ENCODE results near the gene MKNK1. TPM values are rescaled to one million over a fixed set of nuclear protein-coding genes. Genes with fewer than 3 reads are reported as not detected.

MKNK1 gene
- total RNA-seq, 4 donors from 2014 or later: 27.7 to 37.0 (median 29.3) TPM

GRCh38 chr1:46622344-46622743 lies 18.3 kb upstream of the MKNK1 start:
- no peak for DNase-seq (ENCODE audit: extremely low spot score)
- Histone ChIP-seq H3K36me3 (no peaks in the 10 kb centered on the region), H3K4me3 (no peak overlapping the region), H3K9me3 (no peaks in the 10 kb centered on the region), H3K27me3 (no peaks in the 10 kb centered on the region), H3K4me1 (peaks cover 6 to 22% (median 12%) of the 10 kb centered on the region in 4 donors), H3K27ac (replicated peaks in 1 of 4) (no peak overlapping the region)
- 45% methylated on average over 2 of the region's 3 CpGs for WGBS
- TF ChIP-seq POLR2A (IDR thresholded peaks at IDR 0.05; ENCODE audit: low read depth): no peak
- TF ChIP-seq, protein P1, sequence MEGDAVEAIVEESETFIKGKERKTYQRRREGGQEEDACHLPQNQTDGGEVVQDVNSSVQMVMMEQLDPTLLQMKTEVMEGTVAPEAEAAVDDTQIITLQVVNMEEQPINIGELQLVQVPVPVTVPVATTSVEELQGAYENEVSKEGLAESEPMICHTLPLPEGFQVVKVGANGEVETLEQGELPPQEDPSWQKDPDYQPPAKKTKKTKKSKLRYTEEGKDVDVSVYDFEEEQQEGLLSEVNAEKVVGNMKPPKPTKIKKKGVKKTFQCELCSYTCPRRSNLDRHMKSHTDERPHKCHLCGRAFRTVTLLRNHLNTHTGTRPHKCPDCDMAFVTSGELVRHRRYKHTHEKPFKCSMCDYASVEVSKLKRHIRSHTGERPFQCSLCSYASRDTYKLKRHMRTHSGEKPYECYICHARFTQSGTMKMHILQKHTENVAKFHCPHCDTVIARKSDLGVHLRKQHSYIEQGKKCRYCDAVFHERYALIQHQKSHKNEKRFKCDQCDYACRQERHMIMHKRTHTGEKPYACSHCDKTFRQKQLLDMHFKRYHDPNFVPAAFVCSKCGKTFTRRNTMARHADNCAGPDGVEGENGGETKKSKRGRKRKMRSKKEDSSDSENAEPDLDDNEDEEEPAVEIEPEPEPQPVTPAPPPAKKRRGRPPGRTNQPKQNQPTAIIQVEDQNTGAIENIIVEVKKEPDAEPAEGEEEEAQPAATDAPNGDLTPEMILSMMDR (IDR thresholded peaks at IDR 0.05): peak; percentile 46 to 69 (median 63)
- TF ChIP-seq EP300 (IDR thresholded peaks at IDR 0.05): no peak
- intact Hi-C loops (cut with DNase I): loop anchor here (2.0 kb wide), 1 partner anchor 102 kb away; no protein-coding TSS in a partner anchor

GRCh38 chr1:46621930-46622329 lies 17.9 kb upstream of the MKNK1 start:
- peaks cover 9 to 26% (median 16%) of the 10 kb centered on the region in 4 donors for H3K4me1 ChIP-seq
- H3K36me3 ChIP-seq: no peaks in the 10 kb centered on the region
- WGBS: 66% methylated on average over 7 of the region's 7 CpGs
- no peak overlapping the region for H3K27ac ChIP-seq (replicated peaks in 1 of 4)
- intact Hi-C loops (cut with DNase I): loop anchor here (2.0 kb wide), 1 partner anchor 103 kb away; no protein-coding TSS in a partner anchor
- no peaks in the 10 kb centered on the region for H3K27me3 ChIP-seq
- no peaks in the 10 kb centered on the region for H3K9me3 ChIP-seq
- no peak overlapping the region for H3K4me3 ChIP-seq
- DNase-seq (ENCODE audit: extremely low spot score): no peak
- TF ChIP-seq EP300 (IDR thresholded peaks at IDR 0.05): no peak
- TF ChIP-seq, protein P1 (IDR thresholded peaks at IDR 0.05): no peak
- TF ChIP-seq POLR2A (IDR thresholded peaks at IDR 0.05; ENCODE audit: low read depth): no peak
- TF ChIP-seq POLR2AphosphoS5 (IDR thresholded peaks at IDR 0.05): no peak

DNA sequence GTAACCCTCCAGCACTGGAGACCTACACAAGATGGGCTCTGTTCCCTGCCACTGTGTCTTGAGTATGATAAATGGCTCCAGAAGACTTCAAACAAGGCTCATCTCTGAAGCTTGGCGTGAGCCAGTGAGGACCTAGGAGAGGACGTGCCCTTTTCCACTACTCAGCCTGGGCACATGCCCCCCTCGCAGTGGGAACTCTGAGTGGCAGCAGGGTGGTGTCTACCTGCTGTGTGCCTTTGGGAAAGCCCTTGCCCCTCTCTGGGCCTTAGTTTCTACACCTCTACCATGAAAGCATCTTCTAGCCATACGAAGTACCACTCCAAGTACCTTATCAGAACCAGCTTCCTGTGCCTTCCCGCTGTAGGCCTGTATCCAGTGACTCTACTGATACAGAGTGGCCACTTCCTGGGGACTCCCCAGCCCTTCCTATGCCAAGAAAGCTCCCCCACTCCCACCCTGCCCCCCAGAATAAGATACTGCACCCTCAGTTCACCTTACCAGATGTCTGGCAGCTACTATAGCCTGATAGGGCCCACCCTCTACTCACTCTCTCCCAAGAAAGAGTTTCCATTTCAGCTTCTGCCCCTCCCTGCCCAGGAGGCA lies 15.7 kb upstream of the MKNK1 start:
- Histone ChIP-seq H3K4me1 (peaks cover 23 to 33% (median 25%) of the 10 kb centered on the region in 4 donors), H3K4me3 (no peak overlapping the region), H3K27me3 (no peaks in the 10 kb centered on the region), H3K9me3 (no peaks in the 10 kb centered on the region), H3K36me3 (no peaks in the 10 kb centered on the region), H3K27ac (replicated peaks in 1 of 4) (no peak overlapping the region)
- WGBS: 95% methylated on average over 2 of the region's 5 CpGs
- TF ChIP-seq POLR2A (IDR thresholded peaks at IDR 0.05; ENCODE audit: low read depth) (no peak), EP300 (IDR thresholded peaks at IDR 0.05) (no peak), POLR2AphosphoS5 (IDR thresholded peaks at IDR 0.05) (no peak)
- TF ChIP-seq, protein P1 (IDR thresholded peaks at IDR 0.05): no peak
- no peak for DNase-seq (ENCODE audit: extremely low spot score)
- intact Hi-C loops (cut with DNase I): loop anchor here (5.0 kb wide), 1 partner anchor 48 kb away; the partner anchor contains the start of gene ATPAF1

- no peaks in the 10 kb centered on the region for H3K9me3 ChIP-seq
- H3K27me3 ChIP-seq: no peaks in the 10 kb centered on the region
- intact Hi-C loops (cut with DNase I): loop anchor here (5.0 kb wide), 1 partner anchor 48 kb away; the partner anchor contains the start of gene ATPAF1
- H3K4me1 ChIP-seq: peaks cover 28 to 36% (median 33%) of the 10 kb centered on the region in 4 donors
- 82% methylated on average over 4 of the region's 4 CpGs for whole genome bisulfite sequencing
- no peak for DNase-seq (ENCODE audit: extremely low spot score)
- no peak overlapping the region for H3K4me3 ChIP-seq
- H3K27ac ChIP-seq (replicated peaks in 1 of 4): no peak overlapping the region
- TF ChIP-seq EP300 (IDR thresholded peaks at IDR 0.05) (no peak), POLR2AphosphoS5 (IDR thresholded peaks at IDR 0.05) (no peak)
- no peaks in the 10 kb centered on the region for H3K36me3 ChIP-seq
Measured at GRCh38 chr1:46618754-46619415, 14.8 kb upstream of the MKNK1 start.

DNA sequence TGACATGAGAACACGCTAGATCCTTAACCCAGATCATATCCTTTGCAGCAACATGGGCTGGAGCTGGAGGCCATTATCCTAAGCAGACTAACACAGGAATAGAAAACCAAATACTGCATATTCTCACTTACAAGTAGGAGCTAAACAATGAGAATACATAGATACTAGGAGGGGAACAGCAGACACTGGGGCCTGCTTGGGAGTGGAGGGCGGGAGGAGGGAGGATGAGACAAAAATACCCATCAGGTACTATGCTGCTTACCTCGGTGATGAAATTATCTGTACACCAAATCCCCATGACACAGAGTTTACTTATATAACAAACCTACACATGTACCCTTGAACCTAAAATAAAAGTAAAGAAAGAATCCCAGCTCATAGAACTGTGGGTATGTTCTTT lies 13.8 kb upstream of the MKNK1 start:
- peaks cover 39 to 47% (median 43%) of the 10 kb centered on the region in 4 donors for H3K4me1 ChIP-seq
- H3K4me3 ChIP-seq: no peak overlapping the region
- no peak for DNase-seq (ENCODE audit: extremely low spot score)
- peak overlapping the region in 1 of 4 donors; percentile 95 for H3K27ac ChIP-seq (replicated peaks in 1 of 4)
- 92% methylated on average over 3 of the region's 3 CpGs for WGBS
- TF ChIP-seq, protein P1 (IDR thresholded peaks at IDR 0.05): no peak
- TF ChIP-seq POLR2AphosphoS5 (IDR thresholded peaks at IDR 0.05) (no peak), POLR2A (IDR thresholded peaks at IDR 0.05; ENCODE audit: low read depth) (no peak), EP300 (IDR thresholded peaks at IDR 0.05) (no peak)
- no peaks in the 10 kb centered on the region for H3K9me3 ChIP-seq
- H3K36me3 ChIP-seq: peaks cover 0 to 3% (median 1%) of the 10 kb centered on the region in 4 donors
- intact Hi-C loops (cut with DNase I): loop anchor here (5.0 kb wide), 1 partner anchor 49 kb away; the partner anchor contains the start of gene ATPAF1
- H3K27me3 ChIP-seq: no peaks in the 10 kb centered on the region

All from esophagus muscularis mucosa (tissue), 4 donors.